Upper lobe of left lung (tissue), 6 donors: ENCODE measurements around the gene IER3. TPM values are rescaled to one million over a fixed set of nuclear protein-coding genes. Genes with fewer than 3 reads are reported as not detected.

Source experiments
- ATAC-seq, 2 donors: fragments of 200-7000 bp; cut with Tn5 transposase; one replicate each; pipeline ENCODE4 v1.9.1; 2022; ENCODE audit warnings: mild to moderate bottlenecking in 2 of 2, moderate library complexity in 2 of 2; ENCODE audit not compliant: low FRiP score in 2 of 2
- DNase-seq, 2 donors: peaks; one replicate each; pipeline ENCODE4 v3.0.0-alpha.2; 2019 to 2020
- H3K27ac ChIP-seq, 4 donors: fragments of 200-600 bp; sonication (generic); one replicate each; pipeline ENCODE4 v1.5.1; 2016 to 2019
- H3K27me3 ChIP-seq, 4 donors: fragments of 200-600 bp; sonication (generic); one replicate each; pipeline ENCODE4 v1.5.1; 2017 to 2019
- H3K36me3 ChIP-seq, 4 donors: fragments of 200-600 bp; sonication (generic); one replicate each; pipeline ENCODE4 v1.5.1; 2016 to 2019
- H3K4me1 ChIP-seq, 4 donors: fragments of 200-600 bp; sonication (generic); one replicate each; pipeline ENCODE4 v1.5.1; 2018 to 2019
- H3K4me3 ChIP-seq, 4 donors: fragments of 200-600 bp; sonication (generic); one replicate each; pipeline ENCODE4 v1.5.1; 2017 to 2019; ENCODE audit warnings: mild to moderate bottlenecking in 2 of 4, moderate library complexity in 1 of 4
- H3K9me3 ChIP-seq, 4 donors: fragments of 200-600 bp; sonication (generic); one replicate each; pipeline ENCODE4 v1.5.1; 2018 to 2019
- EP300 ChIP-seq, 4 donors: sonication (generic); formaldehyde crosslinking; IDR thresholded peaks; one replicate each; pipeline ENCODE4 v1.5.1; 2017; ENCODE audit warnings: antibody characterized with exemption in 4 of 4, control low read depth in 2 of 4
- POLR2A ChIP-seq, 4 donors: fragments of 450-650 bp; IDR thresholded peaks; one replicate each; pipeline ENCODE4 v1.5.1; 2016 to 2017; ENCODE audit warnings: antibody characterized with exemption in 4 of 4, mild to moderate bottlenecking in 2 of 4
- POLR2AphosphoS5 ChIP-seq, 2 donors: sonication (generic); formaldehyde crosslinking; IDR thresholded peaks; one replicate each; pipeline ENCODE4 v1.5.1; 2017; ENCODE audit warnings: antibody characterized with exemption in 2 of 2
- WGBS, 2 donors: methylation state at CpG; one replicate each; pipeline ENCODE4 v1.1.5; 2017 to 2018; 5-methylcytosine and 5-hydroxymethylcytosine counted together
- total RNA-seq, 6 donors: library from RNA; depleted of rRNA in 4 of 6; stranded (reverse); fragments of >200 nt in 4 of 6; gene quantifications; one replicate each; pipeline versions ENCODE4 v1.1.0 to v1.2.1, GENCODE V29; 2016 to 2021
- TF ChIP-seq, protein P1 (sequence below), 6 experiments: fragments of 450-650 bp in 4 of 6; fragments of 200-600 bp in 2 of 6; sonication (generic) in 2 of 6; IDR thresholded peaks; one replicate each; pipeline ENCODE4 v1.5.1; 2016 to 2019; ENCODE audit warnings: antibody characterized with exemption in 6 of 6
- donor health status: DM: no; HTN: no; CAD: no; lungs with moderate emphysema.
- donor health status: DM: no; HTN: yes; CAD: no; lungs with severe emphysema.

Gene IER3
- total RNA-seq, 6 donors from 2014 or later: 4.2 to 61.1 (median 19.8) TPM

DNA sequence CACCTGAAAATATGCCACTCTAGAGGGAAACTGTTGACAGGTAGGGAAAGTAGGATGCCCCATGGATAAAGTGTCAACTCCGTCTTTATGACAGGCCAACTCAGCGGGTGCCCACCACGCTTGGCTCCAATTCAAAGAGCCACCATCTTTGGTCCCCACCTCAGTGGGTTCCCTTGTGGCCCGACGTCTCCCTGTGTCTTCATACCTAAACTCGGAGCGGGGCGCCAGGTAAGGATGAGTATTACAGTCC, 27.5 kb downstream of the IER3 start:
- 3 to 4% methylated on average over 8 of the region's 8 CpGs for WGBS, 2 donors
- Histone ChIP-seq H3K4me3 (peak overlapping the region; percentile 52 to 76 (median 62)), H3K4me1 (peaks cover 30 to 32% (median 32%) of the 10 kb centered on the region in 4 donors), H3K27ac (peak overlapping the region; percentile 91 to 93 (median 92)), H3K9me3 (no peaks in the 10 kb centered on the region), H3K36me3 (peaks cover 0 to 29% (median 19%) of the 10 kb centered on the region in 4 donors), H3K27me3 (no peaks in the 10 kb centered on the region)
- TF ChIP-seq, protein P1, sequence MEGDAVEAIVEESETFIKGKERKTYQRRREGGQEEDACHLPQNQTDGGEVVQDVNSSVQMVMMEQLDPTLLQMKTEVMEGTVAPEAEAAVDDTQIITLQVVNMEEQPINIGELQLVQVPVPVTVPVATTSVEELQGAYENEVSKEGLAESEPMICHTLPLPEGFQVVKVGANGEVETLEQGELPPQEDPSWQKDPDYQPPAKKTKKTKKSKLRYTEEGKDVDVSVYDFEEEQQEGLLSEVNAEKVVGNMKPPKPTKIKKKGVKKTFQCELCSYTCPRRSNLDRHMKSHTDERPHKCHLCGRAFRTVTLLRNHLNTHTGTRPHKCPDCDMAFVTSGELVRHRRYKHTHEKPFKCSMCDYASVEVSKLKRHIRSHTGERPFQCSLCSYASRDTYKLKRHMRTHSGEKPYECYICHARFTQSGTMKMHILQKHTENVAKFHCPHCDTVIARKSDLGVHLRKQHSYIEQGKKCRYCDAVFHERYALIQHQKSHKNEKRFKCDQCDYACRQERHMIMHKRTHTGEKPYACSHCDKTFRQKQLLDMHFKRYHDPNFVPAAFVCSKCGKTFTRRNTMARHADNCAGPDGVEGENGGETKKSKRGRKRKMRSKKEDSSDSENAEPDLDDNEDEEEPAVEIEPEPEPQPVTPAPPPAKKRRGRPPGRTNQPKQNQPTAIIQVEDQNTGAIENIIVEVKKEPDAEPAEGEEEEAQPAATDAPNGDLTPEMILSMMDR (IDR thresholded peaks at IDR 0.05): no peak
- TF ChIP-seq POLR2AphosphoS5 (IDR thresholded peaks at IDR 0.05) (no peak), POLR2A (IDR thresholded peaks at IDR 0.05) (no peak), EP300 (IDR thresholded peaks at IDR 0.05) (no peak)
- ATAC-seq: no peak
- DNase-seq: no peak

DNA sequence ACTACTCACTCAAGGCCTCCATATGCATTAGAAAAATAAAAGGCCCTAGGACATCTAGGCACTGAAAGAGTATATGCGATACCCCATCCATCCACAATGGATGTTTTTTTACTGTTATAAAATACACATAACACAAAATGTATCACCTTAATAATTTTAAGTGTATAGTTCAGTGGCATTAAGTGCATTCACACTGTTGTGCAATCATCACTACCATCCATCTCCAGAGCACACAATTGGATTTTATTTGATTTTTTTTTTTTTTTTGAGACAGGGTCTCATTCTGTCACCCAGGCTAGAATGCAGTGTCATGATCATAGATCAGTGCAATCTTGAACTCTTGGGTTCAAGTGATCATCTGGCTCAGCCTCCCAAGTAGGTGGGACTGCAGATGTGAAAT, 30.1 kb downstream of the IER3 start:
- Histone ChIP-seq H3K27ac (no peak overlapping the region), H3K4me1 (peaks cover 24 to 25% (median 25%) of the 10 kb centered on the region in 4 donors), H3K9me3 (no peaks in the 10 kb centered on the region), H3K36me3 (peaks cover 5 to 52% (median 35%) of the 10 kb centered on the region in 4 donors), H3K4me3 (no peak overlapping the region), H3K27me3 (no peaks in the 10 kb centered on the region)
- WGBS, 2 donors: 97 to 100% methylated on average over 1 of the region's 1 CpG
- DNase-seq (no peak), ATAC-seq (no peak)
- TF ChIP-seq, protein P1 (IDR thresholded peaks at IDR 0.05): no peak
- no peak for TF ChIP-seq POLR2AphosphoS5 (IDR thresholded peaks at IDR 0.05)
- TF ChIP-seq EP300 (IDR thresholded peaks at IDR 0.05): no peak
- TF ChIP-seq POLR2A (IDR thresholded peaks at IDR 0.05): no peak

DNA sequence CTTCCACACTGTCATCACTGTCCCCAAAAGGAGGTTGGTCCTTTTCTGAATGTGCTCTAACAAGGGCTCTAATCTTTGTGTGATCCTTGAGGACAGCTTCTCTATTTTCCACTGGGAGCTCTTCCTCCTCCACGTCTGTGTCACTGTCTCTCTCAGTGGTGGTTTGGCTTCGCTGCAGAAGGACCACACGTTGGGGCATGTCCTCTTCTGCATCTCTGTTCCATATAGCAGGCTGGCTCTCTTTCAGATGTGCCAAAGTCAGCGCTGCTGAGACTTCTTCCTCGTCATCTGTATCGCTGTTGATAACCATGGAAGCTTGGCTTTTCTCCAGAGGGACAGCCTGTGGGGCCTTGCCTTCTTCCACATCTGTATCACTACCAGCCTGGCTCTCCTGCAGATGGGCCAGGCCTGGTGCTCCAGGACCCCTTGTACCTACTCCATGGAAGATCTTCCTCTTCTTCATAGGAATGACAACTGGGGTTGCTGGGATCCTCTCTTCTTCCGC, 31.9 kb downstream of the IER3 start:
- TF ChIP-seq EP300 (IDR thresholded peaks at IDR 0.05) (no peak), POLR2A (IDR thresholded peaks at IDR 0.05) (no peak), POLR2AphosphoS5 (IDR thresholded peaks at IDR 0.05) (no peak)
- TF ChIP-seq, protein P1 (IDR thresholded peaks at IDR 0.05): no peak
- peaks cover 8 to 9% (median 9%) of the 10 kb centered on the region in 4 donors for H3K4me1 ChIP-seq
- WGBS, 2 donors: 88 to 90% methylated on average over 7 of the region's 7 CpGs
- no peak overlapping the region for H3K4me3 ChIP-seq
- DNase-seq (no peak), ATAC-seq (no peak)
- H3K27ac ChIP-seq: no peak overlapping the region
- no peaks in the 10 kb centered on the region for H3K9me3 ChIP-seq
- H3K36me3 ChIP-seq: peaks cover 5 to 65% (median 41%) of the 10 kb centered on the region in 4 donors
- H3K27me3 ChIP-seq: no peaks in the 10 kb centered on the region

DNA sequence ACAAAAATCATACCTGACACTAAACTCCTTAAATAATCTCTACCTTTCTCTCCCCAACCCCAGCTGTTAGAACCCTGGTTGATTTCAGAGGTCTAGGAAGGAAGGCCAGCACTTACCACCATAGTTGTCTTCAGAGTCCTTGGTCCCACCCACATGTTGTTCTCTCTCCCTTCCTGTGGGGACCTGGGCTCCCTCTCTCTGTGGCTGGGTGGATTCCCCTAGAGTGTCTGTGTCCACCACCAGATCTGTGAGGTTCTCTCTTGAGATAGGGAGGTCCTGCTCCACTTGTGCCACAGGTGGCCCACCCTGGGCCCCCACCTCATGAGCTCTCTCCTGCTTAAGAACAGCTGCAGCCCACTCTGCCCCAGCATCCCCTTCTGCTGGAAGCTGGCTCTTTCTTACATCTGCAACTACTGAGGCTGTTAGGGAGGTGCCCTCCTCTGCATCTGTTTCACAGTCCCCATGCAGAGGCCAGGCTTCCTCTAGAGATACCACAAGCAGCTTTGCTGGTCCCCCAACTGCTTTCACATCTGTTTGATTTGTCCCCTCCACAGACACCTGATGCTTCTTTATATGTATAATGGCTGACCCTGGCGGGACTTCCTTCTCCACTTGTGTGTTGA, 32.5 kb downstream of the IER3 start:
- Histone ChIP-seq H3K27ac (no peak overlapping the region), H3K36me3 (peaks cover 10 to 72% (median 45%) of the 10 kb centered on the region in 4 donors), H3K4me1 (peaks cover 8 to 9% (median 9%) of the 10 kb centered on the region in 4 donors), H3K9me3 (no peaks in the 10 kb centered on the region), H3K4me3 (no peak overlapping the region), H3K27me3 (no peaks in the 10 kb centered on the region)
- 83 to 92% methylated on average over 1 of the region's 1 CpG for WGBS, 2 donors
- no peak for ATAC-seq
- TF ChIP-seq POLR2A (IDR thresholded peaks at IDR 0.05): no peak
- TF ChIP-seq POLR2AphosphoS5 (IDR thresholded peaks at IDR 0.05): no peak
- TF ChIP-seq, protein P1 (IDR thresholded peaks at IDR 0.05): no peak
- TF ChIP-seq EP300 (IDR thresholded peaks at IDR 0.05): no peak
- DNase-seq: no peak
